IMR-90 (cell line): ENCODE results near the gene KAZALD1. TPM values are rescaled to one million over a fixed set of nuclear protein-coding genes. Genes with fewer than 3 reads are reported as not detected.

Source experiments
- ATAC-seq: fragments of 200-7000 bp; cut with Tn5 transposase; 2 replicates; pipeline ENCODE4 v1.9.1; 2020; ENCODE audit warnings: low read depth, mild to moderate bottlenecking, moderate library complexity
- BruUV-seq: library from RNA; stranded (reverse); fragments of 400-500 nt; replicated peaks from 2 replicates; lab custom pipeline; 2021; lab: Mats Ljungman, UMichigan
- CTCF ChIA-PET: fragments of 300-600 bp; formaldehyde crosslinking; extraction: SDS; loops from one replicate; lab custom pipeline; 2021; ENCODE audit warnings: antibody characterized with exemption; lab: Yijun Ruan, JAX
- POLR2A ChIA-PET: fragments of 300-600 bp; sonication (Branson Sonifier 250); formaldehyde crosslinking; loops from one replicate; lab custom pipeline; 2022; ENCODE audit warnings: antibody characterized with exemption; ENCODE audit not compliant: unreplicated experiment; lab: Charles Lee
- DNase-seq: peaks from one replicate; pipeline ENCODE4 v3.0.0; 2013
- H2AFZ ChIP-seq: replicated peaks from 2 replicates; pipeline ENCODE3; 2013; ENCODE audit warnings: low read length, mild to moderate bottlenecking; ENCODE audit not compliant: poor library complexity
- H2AK5ac ChIP-seq: 2 replicates; pipeline ENCODE4 v1.6.1; 2013; ENCODE audit warnings: low read depth, low read length, inconsistent platforms
- H2AK9ac ChIP-seq: replicated peaks from 2 replicates; pipeline ENCODE3; 2013; ENCODE audit warnings: mild to moderate bottlenecking, low read depth, low read length, moderate library complexity; ENCODE audit not compliant: poor library complexity
- H2BK120ac ChIP-seq: 2 replicates; pipeline ENCODE4 v1.6.1; 2013; ENCODE audit warnings: low read depth, low read length, inconsistent platforms
- H2BK15ac ChIP-seq: 3 replicates; pipeline ENCODE4 v1.6.1; 2013; ENCODE audit warnings: low read depth, low read length, inconsistent platforms
- H2BK20ac ChIP-seq: 2 replicates; pipeline ENCODE4 v1.6.1; 2013; ENCODE audit warnings: low read depth, mild to moderate bottlenecking, inconsistent platforms, low read length, moderate library complexity
- H2BK5ac ChIP-seq: 2 replicates; pipeline ENCODE4 v1.6.1; 2013; ENCODE audit warnings: mild to moderate bottlenecking, low read depth, low read length, inconsistent platforms; ENCODE audit not compliant: poor library complexity, severe bottlenecking
- H3K14ac ChIP-seq: replicated peaks from 2 replicates; pipeline ENCODE4 v1.6.1; 2013; ENCODE audit warnings: low read depth, low read length, inconsistent platforms
- H3K18ac ChIP-seq: 2 replicates; pipeline ENCODE4 v1.6.1; 2013; ENCODE audit warnings: low read depth, low read length, control low read depth
- H3K23ac ChIP-seq: 2 replicates; pipeline ENCODE4 v1.6.1; 2013; ENCODE audit warnings: low read depth, low read length, inconsistent platforms
- H3K27ac ChIP-seq: 2 replicates; pipeline ENCODE4 v1.5.1; 2013; ENCODE audit warnings: mild to moderate bottlenecking, control low read depth, low read length; ENCODE audit not compliant: insufficient read depth
- H3K27me3 ChIP-seq: 2 replicates; pipeline ENCODE4 v1.6.1; 2013; ENCODE audit warnings: low read length; ENCODE audit not compliant: control insufficient read depth, insufficient read depth
- H3K36me3 ChIP-seq: 2 replicates; pipeline ENCODE4 v1.6.1; 2013; ENCODE audit warnings: low read length, mixed read lengths; ENCODE audit not compliant: control insufficient read depth, insufficient read depth
- H3K4ac ChIP-seq: 2 replicates; pipeline ENCODE4 v1.6.1; 2013; ENCODE audit warnings: low read depth, low read length, inconsistent platforms
- H3K4me1 ChIP-seq: 2 replicates; pipeline ENCODE4 v1.6.1; 2013; ENCODE audit warnings: low read length, mixed read lengths; ENCODE audit not compliant: control insufficient read depth, insufficient read depth
- H3K4me2 ChIP-seq: 2 replicates; pipeline ENCODE4 v1.6.1; 2013; ENCODE audit warnings: low read depth, mild to moderate bottlenecking, control low read depth, low read length, moderate library complexity
- H3K4me3 ChIP-seq: 2 replicates; pipeline ENCODE4 v1.5.1; 2013; ENCODE audit warnings: low read depth, mild to moderate bottlenecking, control low read depth, low read length, moderate library complexity; ENCODE audit not compliant: insufficient read depth
- H3K56ac ChIP-seq: 2 replicates; pipeline ENCODE4 v1.6.1; 2013; ENCODE audit warnings: low read length, inconsistent platforms; ENCODE audit not compliant: insufficient read depth; ENCODE audit errors: extremely low read depth
- H3K79me1 ChIP-seq, 2 experiments: 2 replicates each; pipeline ENCODE4 v1.6.1; 2013; ENCODE audit warnings: low read length in 2 of 2, inconsistent platforms in 1 of 2, low read depth in 1 of 2
- H3K9ac ChIP-seq: 2 replicates; pipeline ENCODE4 v1.6.1; 2013; ENCODE audit warnings: low read depth, low read length, control low read depth
- H3K9me1 ChIP-seq: 2 replicates; pipeline ENCODE4 v1.6.1; 2013; ENCODE audit warnings: low read length, inconsistent platforms; ENCODE audit not compliant: insufficient read depth
- H3K9me3 ChIP-seq: 2 replicates; pipeline ENCODE4 v1.6.1; 2013; ENCODE audit warnings: low read length; ENCODE audit not compliant: control insufficient read depth, insufficient read depth
- H4K20me1 ChIP-seq: 2 replicates; pipeline ENCODE4 v1.6.1; 2013; ENCODE audit warnings: low read length, inconsistent platforms; ENCODE audit not compliant: insufficient read depth
- H4K5ac ChIP-seq: 2 replicates; pipeline ENCODE4 v1.6.1; 2013; ENCODE audit warnings: mild to moderate bottlenecking, low read depth, low read length, control low read depth
- H4K8ac ChIP-seq, 2 experiments: 2 replicates each; pipeline ENCODE4 v1.6.1; 2013; ENCODE audit warnings: low read depth in 2 of 2, low read length in 2 of 2, control low read depth in 1 of 2, inconsistent platforms in 1 of 2
- H4K91ac ChIP-seq: 2 replicates; pipeline ENCODE4 v1.6.1; 2013; ENCODE audit warnings: low read depth, low read length, inconsistent platforms; ENCODE audit not compliant: insufficient read depth
- BHLHE40 ChIP-seq: fragments of 150-350 bp; IDR thresholded peaks from 2 replicates; pipeline ENCODE4 v1.6.1; 2016; ENCODE audit warnings: mild to moderate bottlenecking, low read depth, low read length
- CTCF ChIP-seq: conservative IDR thresholded peaks from 2 replicates; pipeline ENCODE4 v1.5.1; 2012; ENCODE audit warnings: mild to moderate bottlenecking, low read depth, low read length, improper control_type of control experiment
- FOS ChIP-seq: fragments of 150-350 bp; IDR thresholded peaks from 2 replicates; pipeline ENCODE4 v1.6.1; 2016; ENCODE audit warnings: low read depth, low read length
- MAFK ChIP-seq: IDR thresholded peaks from 2 replicates; pipeline ENCODE4 v1.6.1; 2012; ENCODE audit warnings: low read depth, low read length, improper control_type of control experiment
- MAZ ChIP-seq: IDR thresholded peaks from 2 replicates; pipeline ENCODE4 v1.6.1; 2012; ENCODE audit warnings: low read depth, mild to moderate bottlenecking, low read length, improper control_type of control experiment, moderate library complexity, borderline replicate concordance
- RAD21 ChIP-seq: IDR thresholded peaks from 2 replicates; pipeline ENCODE4 v1.6.1; 2012; ENCODE audit warnings: low read length, improper control_type of control experiment
- SMC3 ChIP-seq: fragments of 150-350 bp; IDR thresholded peaks from 2 replicates; pipeline ENCODE4 v1.6.1; 2016; ENCODE audit warnings: low read depth, mild to moderate bottlenecking, antibody characterized with exemption, low read length, moderate library complexity
- WGBS, 2 experiments: methylation state at CpG; one replicate each; pipeline versions ENCODE4 v1.1.5 to v1.1.7; 2013; ENCODE audit warnings: missing lambda C conversion rate in 2 of 2; ENCODE audit not compliant: insufficient read length in 1 of 2; ENCODE audit errors: extremely low coverage in 2 of 2; 5-methylcytosine and 5-hydroxymethylcytosine counted together
- dilution Hi-C: fragments of 300-500 bp; cut with HindIII; formaldehyde crosslinking; loops from one replicate; pipeline ENCODE4 v1.14.3; 2018; ENCODE audit warnings: low sequenced_read_pairs; ENCODE audit not compliant: unreplicated experiment
- in situ Hi-C: fragments of 300-500 bp; cut with MboI; formaldehyde crosslinking; loops from 3 replicates; pipeline ENCODE4 v1.14.3; 2019; ENCODE audit warnings: low sequenced_read_pairs, inconsistent platforms, mixed read lengths
- intact Hi-C: fragments of 100-400 bp; cut with micrococcal nuclease; formaldehyde crosslinking; loops from 2 replicates; pipeline ENCODE4 v1.10.0; 2022
- polyA plus RNA-seq, 3 experiments: library from polyadenylated mRNA; depleted of rRNA; stranded (reverse); fragments of >200 nt; gene quantifications; 2 replicates each; pipeline ENCODE4 v1.2.3, GENCODE V29; 2012; ENCODE audit warnings: low replicate concordance in 1 of 3
- total RNA-seq: library from RNA; depleted of rRNA; stranded (reverse); fragments of >200 nt; gene quantifications from 2 replicates; pipeline ENCODE4 v1.2.3, GENCODE V29; 2012

Gene KAZALD1
- total and polyA plus RNA-seq, 2 of the 4 experiments (the other 2 are of a cell fraction), result 9.1 to 18.6 TPM

DNA sequence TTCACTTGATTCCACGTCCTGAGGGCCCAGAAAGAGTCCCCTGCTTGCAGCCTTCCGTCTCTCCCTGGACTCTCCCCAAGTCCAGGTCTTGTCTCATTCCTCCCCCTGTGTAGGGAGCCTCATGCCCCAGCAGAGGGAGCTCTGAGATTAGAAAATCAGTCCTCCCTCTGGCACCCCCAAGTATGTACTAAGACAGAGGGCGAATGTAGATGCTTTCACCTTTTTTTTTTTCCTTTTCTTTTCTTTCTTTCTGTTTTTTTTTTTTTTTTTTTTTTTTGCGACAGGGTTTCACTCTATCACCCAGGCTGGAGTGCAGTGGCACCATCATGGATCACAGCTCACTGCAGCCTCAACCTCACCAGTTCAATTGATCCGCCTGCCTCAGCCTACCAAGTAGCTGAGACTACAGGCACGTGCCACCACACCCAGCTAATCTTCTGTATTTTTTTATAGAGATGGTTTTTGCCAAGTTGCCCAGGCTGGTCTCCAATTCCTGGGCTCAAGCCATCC is 20.5 kb upstream of the KAZALD1 start:
- intact Hi-C loops, result loop anchor here (1.0 kb wide), 2 partner anchors 27 to 101 kb away; no protein-coding TSS in a partner anchor
- no TSS peak for BruUV-seq

More for the DNA sequence above, 20.5 kb upstream of the KAZALD1 start:
- Histone ChIP-seq H3K9ac (no peak overlapping the region), H2BK15ac (no peak overlapping the region), H4K20me1 (peaks cover 7% of the 10 kb centered on the region; the same call in 1 of the 2 replicates), H4K5ac (no peak overlapping the region), H3K4me1 (peaks cover 10% of the 10 kb centered on the region), H3K79me1 (peaks cover 7 to 21% of the 10 kb centered on the region in 2 experiments; a peak in 3 of 4 replicates), H2BK5ac (no peak overlapping the region), H2AFZ (peak overlapping the region; percentile 52), H4K91ac (no peak overlapping the region), H3K27ac (no peak overlapping the region), H3K4ac (no peak overlapping the region), H3K9me1 (peaks cover 5% of the 10 kb centered on the region; the same call in 1 of the 2 replicates), H3K4me2 (no peak overlapping the region), H3K56ac (no peak overlapping the region), H3K36me3 (peaks cover 32% of the 10 kb centered on the region), H2AK9ac (no peak overlapping the region), H2BK20ac (no peak overlapping the region), H2AK5ac (no peak overlapping the region), H3K23ac (no peak overlapping the region), H3K27me3 (no peaks in the 10 kb centered on the region), H3K14ac (no peak overlapping the region), H4K8ac (peak overlapping the region in 1 of 2 experiments; percentile 5; a peak in 1 of 4 replicates), H3K4me3 (no peak overlapping the region), H2BK120ac (no peak overlapping the region), H3K9me3 (no peaks in the 10 kb centered on the region), H3K18ac (no peak overlapping the region)
- CTCF ChIA-PET, result interaction anchor here (0.6 to 2.1 kb wide), 9 partner anchors 9 to 144 kb away, joined by 3 to 7 read pairs (median 4); partner anchors contain the start of genes PDZD7 and SFXN3
- ATAC-seq (peak; percentile 73), DNase-seq (peak; percentile 88)
- WGBS, 2 experiments, result no CpG with 5 or more reads among the region's 6 CpGs
- TF ChIP-seq SMC3 (peak; percentile 83), MAZ (peak; percentile 59; the same call in 1 of the 2 replicates), BHLHE40 (no peak), CTCF (peak; percentile 92), FOS (no peak), MAFK (no peak), RAD21 (peak; percentile 86)
- dilution Hi-C loops, result no loop called here
- POLR2A ChIA-PET, result no interaction called here
- in situ Hi-C loops, result no loop called here
